Endothelial cell of umbilical vein (primary cell): ENCODE results near the gene ARHGAP30.
A peak's percentile ranks its signal among the peaks of the same experiment; 100 is the strongest.

ENCODE experiments used
- CTCF ChIP-seq, 2 donors: IDR thresholded peaks; 1 replicate in 1 of 2; 2 replicates in 1 of 2; pipeline ENCODE4 v1.5.1; 2011; ENCODE audit warnings: low read length in 2 of 2, mild to moderate bottlenecking in 2 of 2, moderate library complexity in 2 of 2, control low read depth in 1 of 2, inconsistent platforms in 1 of 2, low read depth in 1 of 2; ENCODE audit not compliant: insufficient read depth in 1 of 2; ENCODE audit errors: extremely low read depth in 1 of 2
- EZH2 ChIP-seq: IDR thresholded peaks from 2 replicates; pipeline ENCODE4 v1.6.1; 2012; ENCODE audit warnings: borderline replicate concordance, low read depth, mild to moderate bottlenecking, moderate library complexity, low read length, inconsistent platforms; ENCODE audit not compliant: severe bottlenecking
- POLR2A ChIP-seq: IDR thresholded peaks from 2 replicates; pipeline ENCODE4 v1.6.1; 2012; ENCODE audit warnings: low read depth, mild to moderate bottlenecking, control low read depth, low read length
- POLR2AphosphoS5 ChIP-seq: IDR thresholded peaks from 2 replicates; pipeline ENCODE4 v1.6.1; 2012; ENCODE audit warnings: low read depth, mild to moderate bottlenecking, control low read depth, low read length, moderate library complexity; ENCODE audit not compliant: insufficient read depth

GRCh38 chr1:161019751-161020495 is 49.8 kb downstream of the ARHGAP30 start:
- TF ChIP-seq EZH2 = no peak
- peak; percentile 62 for TF ChIP-seq POLR2A
- TF ChIP-seq CTCF (IDR thresholded peaks at IDR 0.05; ENCODE audit: extremely low read depth in 1 of 2, insufficient read depth in 1 of 2, low read depth in 1 of 2, low read length in 2 of 2) = no peak
- TF ChIP-seq POLR2AphosphoS5 = peak; percentile 48
